ENCODE measurements around the gene AP2S1. TPM values are rescaled to one million over a fixed set of nuclear protein-coding genes. Genes with fewer than 3 reads are reported as not detected.
A peak's percentile ranks its signal among the peaks of the same experiment; 100 is the strongest.

AP2S1 gene
- total and polyA plus RNA-seq, 2 donors (not counting 1 experiment from before 2014, with no cell fraction given) = 143 to 201 TPM

DNA sequence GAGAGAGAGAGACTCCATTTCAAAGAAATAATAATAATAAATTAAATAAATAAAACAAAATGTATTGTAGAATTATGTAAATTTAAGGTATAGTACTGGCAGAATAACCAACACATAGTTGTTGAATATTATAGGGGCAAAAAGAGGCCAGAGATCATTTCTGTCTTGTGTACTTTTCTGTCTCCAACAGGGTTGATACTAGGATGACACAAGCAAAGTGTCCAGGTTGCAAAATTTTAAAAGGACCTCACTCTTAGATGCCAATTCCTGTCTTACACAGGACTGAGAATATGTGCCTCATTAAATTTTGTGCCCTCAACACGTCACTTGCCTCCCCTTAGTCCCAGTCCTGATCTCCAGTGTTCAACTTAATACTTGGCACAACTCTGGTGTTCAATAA, 2.2 kb upstream of the AP2S1 start:
- Histone ChIP-seq H4K20me1 (ENCODE audit: control insufficient read depth, extremely low read depth, insufficient read depth, low read length) (no peaks in the 10 kb centered on the region), H3K27me3 (ENCODE audit: control insufficient read depth, insufficient read depth, low read length) (no peaks in the 10 kb centered on the region), H3K27ac (ENCODE audit: insufficient read depth, low read length) (no peak overlapping the region), H3K4me3 (replicated peaks in 1 of 4; ENCODE audit: control extremely low read depth in 1 of 4, insufficient read depth in 1 of 4, low read depth in 3 of 4, low read length in 4 of 4) (no peak overlapping the region), H3K4me1 (ENCODE audit: control insufficient read depth, extremely low read depth, insufficient read depth, low read length) (peaks cover 3% of the 10 kb centered on the region), H3K9ac (ENCODE audit: insufficient read depth, low read length) (no peak overlapping the region), H3K9me3 (ENCODE audit: control insufficient read depth, insufficient read depth, low read depth, low read length) (no peaks in the 10 kb centered on the region), H2AFZ (ENCODE audit: low read length) (no peak overlapping the region), H3K36me3 (ENCODE audit: control insufficient read depth, insufficient read depth, low read length) (peaks cover 1% of the 10 kb centered on the region), H3K79me2 (ENCODE audit: control insufficient read depth, insufficient read depth, low read length) (peaks cover 13% of the 10 kb centered on the region), H3K4me2 (ENCODE audit: extremely low read depth, insufficient read depth, low read length) (no peak overlapping the region)
- no peak for DNase-seq (ENCODE audit: low read depth in 2 of 2)
- TF ChIP-seq, protein P1, sequence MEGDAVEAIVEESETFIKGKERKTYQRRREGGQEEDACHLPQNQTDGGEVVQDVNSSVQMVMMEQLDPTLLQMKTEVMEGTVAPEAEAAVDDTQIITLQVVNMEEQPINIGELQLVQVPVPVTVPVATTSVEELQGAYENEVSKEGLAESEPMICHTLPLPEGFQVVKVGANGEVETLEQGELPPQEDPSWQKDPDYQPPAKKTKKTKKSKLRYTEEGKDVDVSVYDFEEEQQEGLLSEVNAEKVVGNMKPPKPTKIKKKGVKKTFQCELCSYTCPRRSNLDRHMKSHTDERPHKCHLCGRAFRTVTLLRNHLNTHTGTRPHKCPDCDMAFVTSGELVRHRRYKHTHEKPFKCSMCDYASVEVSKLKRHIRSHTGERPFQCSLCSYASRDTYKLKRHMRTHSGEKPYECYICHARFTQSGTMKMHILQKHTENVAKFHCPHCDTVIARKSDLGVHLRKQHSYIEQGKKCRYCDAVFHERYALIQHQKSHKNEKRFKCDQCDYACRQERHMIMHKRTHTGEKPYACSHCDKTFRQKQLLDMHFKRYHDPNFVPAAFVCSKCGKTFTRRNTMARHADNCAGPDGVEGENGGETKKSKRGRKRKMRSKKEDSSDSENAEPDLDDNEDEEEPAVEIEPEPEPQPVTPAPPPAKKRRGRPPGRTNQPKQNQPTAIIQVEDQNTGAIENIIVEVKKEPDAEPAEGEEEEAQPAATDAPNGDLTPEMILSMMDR (conservative IDR thresholded peaks at IDR 0.05 in 1 of 2, IDR thresholded peaks at IDR 0.05 in 1 of 2; ENCODE audit: low read depth in 1 of 2, low read length in 2 of 2) = no peak
- TF ChIP-seq EZH2 (IDR thresholded peaks at IDR 0.05; ENCODE audit: low read length, missing control alignments) = no peak

DNA sequence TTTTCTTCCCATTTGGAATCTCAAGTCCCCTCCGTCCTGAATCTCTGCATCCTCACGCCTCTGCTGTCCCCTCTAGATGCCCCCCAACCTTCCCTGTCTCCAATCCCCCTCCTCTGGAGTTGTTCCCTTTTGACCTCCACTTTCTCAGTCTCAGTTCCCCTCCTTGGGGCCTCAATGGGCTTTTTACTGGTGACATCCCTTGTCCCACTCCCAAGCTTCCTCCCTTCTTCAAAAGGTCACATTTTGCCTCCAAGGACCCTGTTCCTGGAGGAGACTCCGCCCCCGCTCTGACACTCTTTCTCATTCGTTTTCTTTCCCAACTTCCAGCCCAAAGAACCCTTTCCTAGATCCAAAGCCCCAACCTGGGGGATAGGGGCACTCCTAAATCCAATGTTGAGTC, 1.0 kb downstream of the AP2S1 start:
- Histone ChIP-seq H4K20me1 (ENCODE audit: control insufficient read depth, extremely low read depth, insufficient read depth, low read length) (no peaks in the 10 kb centered on the region), H3K4me1 (ENCODE audit: control insufficient read depth, extremely low read depth, insufficient read depth, low read length) (no peaks in the 10 kb centered on the region), H3K27me3 (ENCODE audit: control insufficient read depth, insufficient read depth, low read length) (no peaks in the 10 kb centered on the region), H3K4me3 (replicated peaks in 1 of 4; ENCODE audit: control extremely low read depth in 1 of 4, insufficient read depth in 1 of 4, low read depth in 3 of 4, low read length in 4 of 4) (peak overlapping the region; percentile 50 to 93 (median 84)), H2AFZ (ENCODE audit: low read length) (no peak overlapping the region), H3K27ac (ENCODE audit: insufficient read depth, low read length) (peak overlapping the region; percentile 94), H3K79me2 (ENCODE audit: control insufficient read depth, insufficient read depth, low read length) (peaks cover 25% of the 10 kb centered on the region), H3K9me3 (ENCODE audit: control insufficient read depth, insufficient read depth, low read depth, low read length) (no peaks in the 10 kb centered on the region), H3K9ac (ENCODE audit: insufficient read depth, low read length) (peak overlapping the region; percentile 69), H3K4me2 (ENCODE audit: extremely low read depth, insufficient read depth, low read length) (peak overlapping the region; percentile 92), H3K36me3 (ENCODE audit: control insufficient read depth, insufficient read depth, low read length) (peaks cover 7% of the 10 kb centered on the region)
- DNase-seq (ENCODE audit: low read depth in 2 of 2) = no peak
- TF ChIP-seq, protein P1 (conservative IDR thresholded peaks at IDR 0.05 in 1 of 2, IDR thresholded peaks at IDR 0.05 in 1 of 2; ENCODE audit: low read depth in 1 of 2, low read length in 2 of 2) = no peak
- TF ChIP-seq EZH2 (IDR thresholded peaks at IDR 0.05; ENCODE audit: low read length, missing control alignments) = no peak

DNA sequence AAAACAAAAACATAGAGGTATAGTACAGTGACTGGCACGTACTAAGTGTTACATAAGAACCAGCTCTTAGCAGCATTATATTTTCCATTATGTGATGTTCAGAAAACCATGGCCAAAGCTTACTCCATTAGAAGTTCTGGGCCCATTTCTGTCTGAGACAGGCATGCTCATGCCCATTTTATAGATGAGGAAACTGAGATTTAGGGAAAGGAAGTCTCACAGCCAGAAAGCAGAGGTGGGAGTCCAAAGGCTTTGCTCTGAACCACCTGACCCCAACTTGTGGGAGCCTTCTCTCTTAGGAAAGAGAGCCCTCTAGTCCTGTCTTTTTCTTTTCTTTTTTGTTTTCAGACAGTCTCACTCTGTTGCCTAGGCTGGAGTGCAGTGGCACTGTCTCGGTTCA, 2.3 kb downstream of the AP2S1 start:
- Histone ChIP-seq H2AFZ (ENCODE audit: low read length) (no peak overlapping the region), H3K4me1 (ENCODE audit: control insufficient read depth, extremely low read depth, insufficient read depth, low read length) (no peaks in the 10 kb centered on the region), H3K9me3 (ENCODE audit: control insufficient read depth, insufficient read depth, low read depth, low read length) (no peaks in the 10 kb centered on the region), H3K4me3 (replicated peaks in 1 of 4; ENCODE audit: control extremely low read depth in 1 of 4, insufficient read depth in 1 of 4, low read depth in 3 of 4, low read length in 4 of 4) (no peak overlapping the region), H3K27me3 (ENCODE audit: control insufficient read depth, insufficient read depth, low read length) (no peaks in the 10 kb centered on the region), H3K9ac (ENCODE audit: insufficient read depth, low read length) (no peak overlapping the region), H3K27ac (ENCODE audit: insufficient read depth, low read length) (peak overlapping the region; percentile 94), H3K4me2 (ENCODE audit: extremely low read depth, insufficient read depth, low read length) (no peak overlapping the region), H4K20me1 (ENCODE audit: control insufficient read depth, extremely low read depth, insufficient read depth, low read length) (no peaks in the 10 kb centered on the region), H3K36me3 (ENCODE audit: control insufficient read depth, insufficient read depth, low read length) (peaks cover 9% of the 10 kb centered on the region), H3K79me2 (ENCODE audit: control insufficient read depth, insufficient read depth, low read length) (peaks cover 25% of the 10 kb centered on the region)
- TF ChIP-seq, protein P1 (conservative IDR thresholded peaks at IDR 0.05 in 1 of 2, IDR thresholded peaks at IDR 0.05 in 1 of 2; ENCODE audit: low read depth in 1 of 2, low read length in 2 of 2) = no peak
- no peak for TF ChIP-seq EZH2 (IDR thresholded peaks at IDR 0.05; ENCODE audit: low read length, missing control alignments)
- no peak for DNase-seq (ENCODE audit: low read depth in 2 of 2)
